KOPT-K1 (cell line): Measurements from ENCODE around the gene DCT.
"Not testable (repeated sequence)": the region's sequence is repeated elsewhere in the genome, so short reads cannot be mapped to it uniquely, and the experiment has no call there.

ENCODE experiments used
- H3K27ac ChIP-seq: fragments of 200-600 bp; sonication (generic); 2 replicates; pipeline ENCODE4 v1.5.1; 2016; ENCODE audit warnings: antibody characterized with exemption, mild to moderate bottlenecking, low read depth, low read length; ENCODE audit not compliant: poor library complexity, severe bottlenecking
- H3K36me3 ChIP-seq: fragments of 200-600 bp; sonication (generic); 2 replicates; pipeline ENCODE4 v1.5.1; 2017; ENCODE audit warnings: antibody characterized with exemption, mild to moderate bottlenecking, low read length, moderate library complexity; ENCODE audit not compliant: insufficient read depth
- H3K9me3 ChIP-seq: fragments of 200-600 bp; sonication (generic); 2 replicates; pipeline ENCODE4 v1.5.1; 2017; ENCODE audit warnings: antibody characterized with exemption, low read length, mild to moderate bottlenecking; ENCODE audit not compliant: insufficient read depth, poor library complexity, severe bottlenecking

The DCT gene

DNA sequence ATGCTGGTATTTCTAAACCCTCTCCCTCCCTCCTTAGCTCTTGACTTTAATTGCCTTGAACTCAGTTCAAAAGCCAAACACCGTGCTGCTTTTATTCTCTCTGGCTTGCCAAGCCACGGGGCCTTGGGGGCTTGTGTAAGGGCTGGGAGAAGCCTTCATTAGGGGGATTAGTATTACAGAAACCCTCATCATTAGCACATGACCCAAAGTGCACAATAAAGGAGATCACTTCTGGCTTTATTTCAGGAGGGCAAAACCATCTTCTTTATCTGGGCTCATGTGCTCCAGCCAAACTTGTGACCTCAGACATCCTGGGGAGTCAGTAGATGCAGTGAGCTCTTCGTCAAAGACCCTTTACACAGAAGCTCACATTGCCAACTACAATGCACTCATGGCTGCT, at the start of gene DCT:
Gene DCT (minus strand): TSS at position 67 of the 400 bp plus-strand sequence. CDS start 427 bp downstream, outside the sequence.
- Histone ChIP-seq H3K27ac (no peak within 1 kb of the TSS), H3K36me3 (no peaks in the 10 kb centered on the region), H3K9me3 (no peaks in the 10 kb centered on the region)

DNA sequence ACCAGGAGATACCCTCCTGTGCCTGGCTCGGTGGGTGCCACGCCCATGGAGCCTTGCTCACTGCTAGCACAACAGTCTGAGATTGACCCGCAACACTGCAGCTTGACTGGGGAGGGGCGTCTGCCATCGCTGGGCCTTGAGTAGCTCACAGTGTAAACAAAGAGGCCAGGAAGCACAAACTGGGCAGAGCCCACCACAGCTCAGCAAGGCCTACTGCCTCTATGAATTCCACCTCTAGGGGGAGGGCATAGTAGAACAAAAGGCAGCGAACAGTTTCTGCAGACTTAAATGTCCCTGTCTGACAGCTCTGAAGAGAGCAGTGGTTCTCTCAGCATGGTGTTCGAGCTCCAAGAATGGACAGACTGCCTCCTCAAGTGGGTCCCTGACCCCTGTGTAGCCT, 47.5 kb upstream of the DCT start:
- not testable (repeated sequence) for H3K36me3 ChIP-seq, H3K9me3 ChIP-seq, H3K27ac ChIP-seq

DNA sequence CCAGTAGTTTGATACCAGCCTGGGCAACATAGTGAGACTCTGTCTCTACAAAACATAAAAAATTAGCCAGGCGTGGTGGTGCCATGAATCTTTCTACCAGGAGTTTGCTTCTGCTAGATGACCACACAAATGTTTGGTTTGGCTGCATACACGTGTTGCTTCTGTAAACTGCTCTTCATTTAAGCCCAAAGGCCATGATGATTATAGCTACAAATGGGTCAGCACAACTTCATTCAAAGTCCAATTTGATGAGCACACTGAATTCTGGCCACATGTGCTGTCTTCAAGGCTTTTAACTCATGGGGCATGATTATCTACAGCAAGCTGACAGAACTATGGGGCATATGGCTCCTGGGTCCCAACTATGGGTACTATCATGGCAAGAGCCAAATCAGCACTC, 46.3 kb upstream of the DCT start:
- Histone ChIP-seq H3K9me3 (no peaks in the 10 kb centered on the region), H3K36me3 (no peaks in the 10 kb centered on the region), H3K27ac (no peak overlapping the region)

DNA sequence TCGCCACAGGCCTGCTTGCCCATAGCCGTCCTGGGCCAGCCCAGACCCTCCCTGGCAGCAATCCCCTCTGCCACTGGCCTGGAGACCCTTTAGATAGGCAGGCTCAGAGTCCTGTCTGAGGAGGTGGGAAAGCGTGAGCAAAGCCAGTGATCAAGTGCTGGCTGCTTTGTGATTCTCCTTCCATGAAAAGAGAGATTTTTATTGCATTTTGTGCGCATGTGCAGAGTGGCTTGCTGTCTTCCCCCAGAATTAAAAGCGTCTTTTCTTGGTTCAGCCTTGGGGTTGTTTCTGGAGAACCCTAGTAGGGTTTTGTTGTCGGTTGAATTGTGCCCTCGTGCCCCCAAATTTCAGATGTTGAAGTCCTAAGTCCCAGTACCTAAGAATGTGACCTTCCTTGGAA, 44.9 kb upstream of the DCT start:
- Histone ChIP-seq H3K27ac (no peak overlapping the region), H3K36me3 (no peaks in the 10 kb centered on the region), H3K9me3 (no peaks in the 10 kb centered on the region)

DNA sequence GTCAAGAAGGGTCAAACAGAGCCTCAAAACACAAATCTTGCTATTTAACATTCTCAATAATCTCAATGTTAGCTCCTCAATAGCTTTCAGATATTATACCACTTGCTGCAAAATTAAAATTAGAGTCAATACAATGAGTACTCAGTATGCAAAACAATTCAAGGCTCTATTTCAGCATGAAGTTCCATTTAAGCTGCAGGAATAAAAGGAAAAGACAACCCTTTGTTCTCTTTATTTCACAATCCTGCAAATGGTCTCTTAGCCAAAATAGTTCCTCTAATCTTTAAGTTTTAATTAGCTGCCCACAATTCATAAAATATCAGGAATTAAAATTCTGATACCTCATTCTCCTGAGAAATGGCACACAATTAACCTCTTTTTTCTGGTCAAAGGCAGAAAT, 40.5 kb upstream of the DCT start:
- Histone ChIP-seq H3K9me3 (no peaks in the 10 kb centered on the region), H3K36me3 (no peaks in the 10 kb centered on the region), H3K27ac (no peak overlapping the region)

DNA sequence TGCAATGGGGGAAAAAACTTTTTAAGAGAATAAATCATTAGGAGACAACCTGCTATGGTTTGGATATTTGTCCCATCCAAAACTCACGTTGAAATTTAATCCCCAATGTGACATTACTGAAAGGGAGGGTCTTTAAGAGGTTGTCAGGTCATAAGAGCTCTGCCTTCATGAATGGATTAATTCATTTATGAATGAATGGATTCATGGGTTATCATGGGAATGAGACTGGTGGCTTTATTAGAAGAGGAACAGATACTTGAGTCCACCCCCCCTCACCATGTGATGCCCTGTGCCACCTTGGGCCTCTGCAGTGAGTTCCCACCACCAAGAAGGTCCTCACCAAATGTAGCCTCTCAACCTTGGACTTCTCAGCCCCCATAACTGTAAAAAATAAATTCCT, 37.0 kb upstream of the DCT start:
- Histone ChIP-seq H3K36me3 (no peaks in the 10 kb centered on the region), H3K9me3 (no peaks in the 10 kb centered on the region), H3K27ac (no peak overlapping the region)

DNA sequence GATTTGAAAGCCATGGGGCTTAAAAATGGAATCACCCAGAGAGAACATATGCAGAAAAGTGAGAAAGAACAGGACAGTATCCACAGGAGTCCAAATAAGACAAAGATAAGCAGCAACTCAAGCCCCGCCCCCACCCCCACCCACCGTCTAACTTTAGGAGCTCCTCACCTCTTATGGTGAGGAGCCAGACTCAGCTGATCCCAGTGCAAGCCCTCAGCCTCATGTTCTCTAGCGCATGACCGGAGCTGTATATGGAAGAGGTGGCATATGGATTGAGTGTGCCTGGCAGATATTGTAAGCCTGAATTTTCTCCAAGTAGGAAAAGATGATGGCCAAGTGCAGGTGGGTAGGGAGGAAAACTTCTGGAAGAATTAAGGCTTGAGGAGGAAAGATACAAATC, 36.4 kb upstream of the DCT start:
- H3K9me3 ChIP-seq = no peaks in the 10 kb centered on the region
- no peaks in the 10 kb centered on the region for H3K36me3 ChIP-seq
- H3K27ac ChIP-seq = no peak overlapping the region

DNA sequence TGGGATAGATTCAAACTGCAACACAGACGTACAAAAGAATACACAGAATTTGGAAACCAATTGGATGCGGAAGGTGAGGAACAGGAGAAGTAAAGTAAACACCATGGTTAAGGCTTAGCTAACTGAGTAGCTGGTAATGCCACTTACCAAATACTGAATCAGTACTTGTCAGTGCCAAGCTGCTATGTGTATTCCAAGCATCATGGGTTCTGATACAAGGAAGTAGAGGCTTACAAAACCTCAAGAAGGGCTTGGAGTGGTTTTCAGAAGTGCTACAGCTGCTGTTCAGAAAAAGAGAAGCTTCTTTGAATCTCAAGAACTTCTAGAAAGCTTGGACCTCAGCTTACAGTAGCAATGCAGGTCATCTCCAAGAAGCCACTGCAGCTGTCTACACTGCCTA, 35.9 kb upstream of the DCT start:
- Histone ChIP-seq H3K36me3 (no peaks in the 10 kb centered on the region), H3K9me3 (no peaks in the 10 kb centered on the region)

DNA sequence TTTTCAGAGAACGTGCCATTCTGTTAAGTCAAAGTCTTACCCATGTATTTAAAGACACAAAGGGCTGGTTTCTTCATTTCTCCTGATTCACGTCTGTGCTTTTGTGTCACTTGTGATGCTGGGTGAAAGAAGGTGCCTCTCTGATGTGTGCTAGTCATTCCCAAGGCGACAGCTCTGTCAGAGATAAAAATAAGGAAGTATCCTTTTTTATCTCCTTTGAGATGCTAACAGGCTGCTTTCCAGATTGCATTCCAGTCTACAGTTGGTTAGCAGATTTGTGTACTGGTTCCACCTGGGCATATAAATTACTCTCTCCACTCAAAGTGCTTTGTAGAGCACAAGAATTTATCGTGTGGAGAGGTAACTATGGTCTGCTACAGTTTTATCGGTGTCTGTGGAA, 33.5 kb upstream of the DCT start:
- no peaks in the 10 kb centered on the region for H3K36me3 ChIP-seq
- H3K27ac ChIP-seq = no peak overlapping the region
- peaks cover 2% of the 10 kb centered on the region for H3K9me3 ChIP-seq

More for the DNA sequence above, 35.9 kb upstream of the DCT start:
- H3K27ac ChIP-seq = no peak overlapping the region

DNA sequence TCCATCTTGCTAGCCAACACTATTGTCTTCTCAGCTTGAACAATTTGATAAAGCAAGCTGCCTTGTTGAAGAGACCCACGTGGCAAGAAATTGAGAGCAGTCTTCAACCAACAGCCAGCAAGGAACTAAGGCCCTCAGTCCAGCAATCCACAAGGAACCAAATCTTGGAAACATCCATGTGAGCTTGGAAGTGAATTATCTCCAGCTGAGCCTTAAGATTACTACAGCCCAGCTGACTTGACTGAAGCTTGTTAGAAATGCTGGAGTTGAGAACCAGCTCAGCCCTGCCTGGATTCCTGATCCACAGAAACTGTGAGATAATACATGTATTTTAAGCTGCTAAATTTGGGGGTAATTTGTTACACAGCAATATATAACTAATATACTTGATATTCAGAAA, 26.2 kb upstream of the DCT start:
- Histone ChIP-seq H3K9me3 (peaks cover 2% of the 10 kb centered on the region), H3K36me3 (no peaks in the 10 kb centered on the region), H3K27ac (no peak overlapping the region)

DNA sequence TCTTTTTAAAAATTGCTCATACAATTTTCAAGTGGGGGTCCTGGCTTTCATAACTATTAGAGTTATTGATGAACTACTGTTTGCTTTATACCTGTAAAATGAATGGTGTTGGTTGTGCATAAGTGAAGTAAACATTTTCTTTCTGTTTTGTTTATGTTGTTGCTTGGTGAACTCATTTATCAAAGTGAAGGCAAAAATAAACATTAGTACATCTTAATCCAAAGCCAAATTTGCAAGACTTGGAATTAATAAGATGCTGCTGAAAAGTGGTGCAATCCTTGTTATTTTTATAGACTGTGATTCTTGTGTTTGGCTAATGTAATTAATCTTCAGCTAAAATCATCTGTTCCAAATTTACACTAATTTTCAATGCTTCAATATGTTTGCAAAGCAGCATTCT, 24.4 kb upstream of the DCT start:
- peaks cover under 1% of the 10 kb centered on the region for H3K9me3 ChIP-seq
- H3K27ac ChIP-seq = no peak overlapping the region
- H3K36me3 ChIP-seq = no peaks in the 10 kb centered on the region

DNA sequence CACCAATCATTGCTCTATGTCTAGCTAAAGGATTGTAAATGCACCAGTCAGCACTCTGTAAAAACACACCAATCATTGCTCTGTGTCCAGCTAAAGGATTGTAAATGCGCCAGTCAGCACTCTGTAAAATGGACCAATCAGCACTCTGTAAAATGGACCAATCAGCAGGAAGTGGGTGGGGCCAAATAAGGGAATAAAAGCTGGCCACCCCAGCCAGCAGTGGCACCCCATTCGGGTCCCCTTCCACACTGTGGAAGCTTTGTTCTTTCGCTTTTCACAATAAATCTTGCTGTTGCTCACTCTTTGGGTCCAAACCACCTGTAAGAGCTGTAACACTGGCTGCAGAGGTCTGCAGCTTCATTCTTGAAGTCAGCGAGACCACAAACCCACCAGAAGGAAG, 19.3 kb upstream of the DCT start:
- not testable (repeated sequence) for H3K36me3 ChIP-seq, H3K9me3 ChIP-seq, H3K27ac ChIP-seq

DNA sequence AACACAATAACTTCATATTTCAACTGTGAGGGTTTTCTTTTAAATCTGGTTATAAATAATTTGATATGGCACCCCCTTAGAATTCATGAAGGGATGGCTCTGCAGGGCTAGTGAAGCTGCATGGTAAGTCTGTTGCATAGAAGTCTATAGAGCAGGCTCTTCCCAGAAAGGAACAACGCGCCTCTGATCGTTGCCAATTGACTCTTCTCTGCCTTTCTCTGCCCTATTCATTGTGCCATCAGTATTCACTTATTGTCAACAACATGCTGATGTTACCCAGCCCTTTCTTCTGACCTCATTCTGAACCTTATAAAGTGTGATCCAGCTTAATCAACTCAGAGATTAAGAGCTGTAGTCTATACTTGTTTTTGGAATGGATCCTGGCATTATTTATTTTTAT, 16.3 kb upstream of the DCT start:
- Histone ChIP-seq H3K9me3 (peaks cover 10% of the 10 kb centered on the region), H3K36me3 (no peaks in the 10 kb centered on the region), H3K27ac (no peak overlapping the region)

DNA sequence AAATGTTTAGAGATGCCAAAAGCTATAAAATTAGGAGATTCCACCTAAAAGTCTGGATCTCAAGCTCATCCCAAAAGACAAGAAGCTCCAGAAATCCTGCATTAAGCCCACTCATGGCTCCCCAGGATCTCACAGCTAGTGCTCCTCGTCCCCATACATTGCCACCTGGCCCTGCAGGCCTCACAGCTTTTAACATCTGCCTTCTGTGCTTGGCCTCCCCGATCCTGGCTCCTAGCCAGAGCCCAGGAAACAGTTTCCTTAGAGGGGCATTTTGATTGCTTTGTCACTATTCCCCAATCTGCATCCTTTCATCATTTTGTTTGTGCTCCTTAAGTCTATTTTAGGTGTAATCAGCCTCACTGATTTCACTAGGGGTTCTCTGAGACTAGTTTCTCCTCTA, 14.5 kb upstream of the DCT start:
- H3K27ac ChIP-seq = no peak overlapping the region
- no peaks in the 10 kb centered on the region for H3K36me3 ChIP-seq
- peaks cover 10% of the 10 kb centered on the region for H3K9me3 ChIP-seq

DNA sequence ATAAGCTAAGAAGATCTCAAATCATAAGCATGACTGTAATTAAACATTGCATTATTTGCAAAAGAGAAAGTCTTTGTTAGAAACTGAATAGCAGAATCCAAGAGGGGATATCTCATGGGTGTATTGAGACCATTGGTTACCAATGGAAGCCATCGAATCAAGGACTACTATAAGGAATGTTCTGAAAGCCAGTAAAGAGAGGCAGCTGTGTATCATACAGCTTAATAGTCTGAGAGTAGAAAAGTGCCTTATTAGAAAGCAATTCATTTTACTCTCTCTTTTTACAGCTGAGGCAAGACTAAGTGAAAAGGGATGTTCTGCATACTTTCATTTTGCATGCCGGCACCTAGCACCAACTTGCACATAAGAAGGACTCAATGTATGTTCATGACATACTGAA, 7.6 kb upstream of the DCT start:
- no peaks in the 10 kb centered on the region for H3K36me3 ChIP-seq
- H3K9me3 ChIP-seq = no peaks in the 10 kb centered on the region
- H3K27ac ChIP-seq = no peak overlapping the region

DNA sequence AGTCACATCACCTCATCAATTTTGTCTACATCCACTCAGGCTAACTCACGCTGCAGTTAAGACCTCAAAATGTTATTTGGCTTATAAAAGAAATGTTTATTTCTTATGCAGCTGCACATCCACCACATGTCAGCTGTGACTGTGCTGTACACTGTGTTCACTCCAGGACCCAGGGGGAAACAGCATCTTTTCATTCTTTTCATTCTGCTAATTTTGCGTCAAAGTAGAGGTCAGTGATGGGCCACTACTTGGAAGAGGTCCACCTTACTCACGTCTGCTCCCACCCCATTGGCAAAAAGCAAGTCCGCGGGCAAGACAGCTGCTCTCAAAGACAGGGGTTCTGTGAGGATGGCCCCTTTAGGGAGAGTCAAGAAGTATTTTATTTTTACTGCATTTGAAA, 4.5 kb upstream of the DCT start:
- no peaks in the 10 kb centered on the region for H3K9me3 ChIP-seq
- H3K27ac ChIP-seq = no peak overlapping the region
- no peaks in the 10 kb centered on the region for H3K36me3 ChIP-seq

DNA sequence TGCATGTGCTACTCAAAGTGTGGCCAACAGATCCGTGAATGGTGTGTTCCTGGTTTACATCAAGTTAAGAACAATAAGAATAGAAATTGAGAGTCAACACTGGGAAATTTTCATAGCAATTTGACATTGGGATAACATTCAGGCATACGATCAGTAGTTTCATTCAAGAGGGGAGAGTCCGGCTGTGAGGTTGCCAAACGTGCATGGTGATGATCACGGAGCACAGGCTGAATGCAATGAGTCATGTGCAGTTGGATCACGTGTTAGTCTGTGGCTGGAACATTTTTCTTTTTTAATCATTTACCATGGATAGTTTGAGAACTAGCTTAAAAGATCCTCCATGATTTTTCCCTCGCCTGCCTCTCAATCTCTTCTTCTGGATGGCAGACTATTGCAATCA, 2.5 kb upstream of the DCT start:
- H3K36me3 ChIP-seq = no peaks in the 10 kb centered on the region
- H3K9me3 ChIP-seq = no peaks in the 10 kb centered on the region
- no peak overlapping the region for H3K27ac ChIP-seq
